MCF 10A (cell line): ENCODE data around the gene PTCH1. TPM values are rescaled to one million over a fixed set of nuclear protein-coding genes. Genes with fewer than 3 reads are reported as not detected.

ENCODE experiments used
- BruUV-seq: library from RNA; stranded (reverse); fragments of 400-500 nt; replicated peaks from 2 replicates; lab custom pipeline; 2021; lab: Mats Ljungman, UMichigan
- CTCF ChIA-PET: fragments of 300-600 bp; sonication (Branson Sonifier 250); formaldehyde crosslinking; extraction: SDS; loops from one replicate; lab custom pipeline; 2021; ENCODE audit warnings: antibody characterized with exemption, inconsistent platforms; lab: Yijun Ruan, JAX
- POLR2A ChIA-PET: fragments of 300-600, 350-650 bp; sonication (Branson Sonifier 250); formaldehyde crosslinking; extraction: SDS; loops from one replicate; lab custom pipeline; 2020; ENCODE audit warnings: antibody characterized with exemption, inconsistent platforms; lab: Yijun Ruan, JAX
- DNase-seq: peaks from one replicate; pipeline ENCODE4 v3.0.0-alpha.2; 2018; ENCODE audit not compliant: unreplicated experiment
- H3K27ac Mint-ChIP-seq: one replicate; pipeline ENCODE4 v1.8.0; 2022; ENCODE audit warnings: mild to moderate bottlenecking, low read depth, mixed read lengths; ENCODE audit not compliant: unreplicated experiment
- H3K27me3 Mint-ChIP-seq: one replicate; pipeline ENCODE4 v1.8.0; 2022; ENCODE audit warnings: mixed read lengths; ENCODE audit not compliant: insufficient read depth, unreplicated experiment
- H3K36me3 Mint-ChIP-seq: one replicate; pipeline ENCODE4 v1.8.0; 2022; ENCODE audit warnings: mild to moderate bottlenecking, moderate library complexity, mixed read lengths; ENCODE audit not compliant: insufficient read depth, unreplicated experiment
- H3K4me1 Mint-ChIP-seq: one replicate; pipeline ENCODE4 v1.8.0; 2022; ENCODE audit warnings: mixed read lengths; ENCODE audit not compliant: insufficient read depth, unreplicated experiment
- H3K4me3 Mint-ChIP-seq: one replicate; pipeline ENCODE4 v1.8.0; 2022; ENCODE audit warnings: mild to moderate bottlenecking, moderate library complexity, mixed read lengths; ENCODE audit not compliant: unreplicated experiment
- H3K9me3 Mint-ChIP-seq: one replicate; pipeline ENCODE4 v1.8.0; 2022; ENCODE audit warnings: mixed read lengths; ENCODE audit not compliant: unreplicated experiment
- CTCF ChIP-seq: fragments of 200-600 bp; IDR thresholded peaks from one replicate; pipeline ENCODE4 v1.8.0; 2022; ENCODE audit warnings: antibody characterized with exemption, mild to moderate bottlenecking; ENCODE audit not compliant: unreplicated experiment
- intact Hi-C: fragments of 100-400 bp; cut with micrococcal nuclease; formaldehyde crosslinking; loops from 2 replicates; pipeline ENCODE4 v1.14.1; 2022
- total RNA-seq: library from RNA; stranded (reverse); gene quantifications from 2 replicates; pipeline ENCODE4 v1.2.3, GENCODE V29; 2022

PTCH1 gene
- total RNA-seq, 1 experiment from 2014 or later: 3.6 TPM

- TF ChIP-seq CTCF: no peak
- ChIA-PET CTCF (interaction anchor here (0.6 kb wide), 2 partner anchors 292 to 1604 kb away, joined by 3 to 4 read pairs; partner anchors contain the start of gene CTSV), POLR2A (no interaction called here)
- Mint-ChIP-seq H3K27ac (no peak overlapping the region), H3K4me1 (no peaks in the 10 kb centered on the region), H3K9me3 (no peaks in the 10 kb centered on the region), H3K36me3 (peaks cover 7% of the 10 kb centered on the region), H3K27me3 (no peaks in the 10 kb centered on the region), H3K4me3 (no peak overlapping the region)
- BruUV-seq: no TSS peak
- no peak for DNase-seq
- intact Hi-C loops: no loop called here
Observed at GRCh38 chr9:95435074-95435728, 81.6 kb downstream of the PTCH1 start.

GRCh38 chr9:95434116-95435073 lies 82.4 kb downstream of the PTCH1 start:
- Mint-ChIP-seq H3K27ac (no peak overlapping the region), H3K36me3 (peaks cover 7% of the 10 kb centered on the region), H3K9me3 (no peaks in the 10 kb centered on the region), H3K27me3 (no peaks in the 10 kb centered on the region), H3K4me1 (no peaks in the 10 kb centered on the region), H3K4me3 (no peak overlapping the region)
- ChIA-PET CTCF (interaction anchor here (0.6 kb wide), 2 partner anchors 293 to 1605 kb away, joined by 3 to 4 read pairs; partner anchors contain the start of gene CTSV), POLR2A (no interaction called here)
- intact Hi-C loops: no loop called here
- BruUV-seq: no TSS peak
- DNase-seq: no peak
- no peak for TF ChIP-seq CTCF

GRCh38 chr9:95433096-95433819 lies 83.5 kb downstream of the PTCH1 start:
- Mint-ChIP-seq H3K4me1 (no peaks in the 10 kb centered on the region), H3K36me3 (peaks cover 6% of the 10 kb centered on the region), H3K27me3 (no peaks in the 10 kb centered on the region), H3K27ac (no peak overlapping the region), H3K4me3 (no peak overlapping the region), H3K9me3 (no peaks in the 10 kb centered on the region)
- no TSS peak for BruUV-seq
- intact Hi-C loops: no loop called here
- TF ChIP-seq CTCF: no peak
- ChIA-PET CTCF (interaction anchor here (0.6 kb wide), 2 partner anchors 61 to 772 kb away, joined by 3 read pairs; no protein-coding TSS in a partner anchor), POLR2A (no interaction called here)
- DNase-seq: no peak
